Measurements from ENCODE around the gene RADX. TPM values are rescaled to one million over a fixed set of nuclear protein-coding genes. Genes with fewer than 3 reads are reported as not detected.
A peak's percentile ranks its signal among the peaks of the same experiment; 100 is the strongest.

Gene RADX
- total and polyA plus RNA-seq, 12 donors: 0.60 to 39.9 (median 4.2) TPM

DNA sequence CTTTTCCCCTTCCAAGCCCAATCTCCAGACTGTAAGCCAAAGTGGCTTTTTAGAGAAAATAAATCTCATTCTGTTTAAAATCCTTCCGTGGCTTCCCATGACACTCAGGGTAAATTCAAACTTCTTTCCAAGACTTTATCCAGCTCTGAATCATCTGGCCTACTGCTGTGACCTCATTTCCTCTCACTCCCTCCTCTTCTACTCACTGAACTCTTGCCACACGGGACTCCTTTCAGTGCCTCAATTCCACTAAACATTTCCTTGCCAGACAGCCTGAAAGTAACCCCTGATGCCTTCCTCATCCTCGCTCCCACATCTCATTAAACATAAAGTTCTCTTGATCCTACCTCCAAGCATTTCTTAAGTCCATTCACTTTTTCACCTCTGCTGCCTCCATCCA lies 86.9 kb downstream of the RADX start:
- Histone ChIP-seq H3K9me3 (replicated peaks in 1 of 3) (no peaks in the 10 kb centered on the region), H3K27me3 (peaks cover 15% of the 10 kb centered on the region), H3K36me3 (replicated peaks in 1 of 2) (no peaks in the 10 kb centered on the region), H3K4me3 (no peak overlapping the region), H3K4me1 (replicated peaks in 1 of 2) (no peaks in the 10 kb centered on the region), H3K27ac (no peak overlapping the region)
- no peak for DNase-seq
- 40 to 58% (median 52%) methylated on average over 3 of the region's 3 CpGs for WGBS, 4 donors
- intact Hi-C loops (cut with DNase I): no loop called here
- TF ChIP-seq, protein P1, sequence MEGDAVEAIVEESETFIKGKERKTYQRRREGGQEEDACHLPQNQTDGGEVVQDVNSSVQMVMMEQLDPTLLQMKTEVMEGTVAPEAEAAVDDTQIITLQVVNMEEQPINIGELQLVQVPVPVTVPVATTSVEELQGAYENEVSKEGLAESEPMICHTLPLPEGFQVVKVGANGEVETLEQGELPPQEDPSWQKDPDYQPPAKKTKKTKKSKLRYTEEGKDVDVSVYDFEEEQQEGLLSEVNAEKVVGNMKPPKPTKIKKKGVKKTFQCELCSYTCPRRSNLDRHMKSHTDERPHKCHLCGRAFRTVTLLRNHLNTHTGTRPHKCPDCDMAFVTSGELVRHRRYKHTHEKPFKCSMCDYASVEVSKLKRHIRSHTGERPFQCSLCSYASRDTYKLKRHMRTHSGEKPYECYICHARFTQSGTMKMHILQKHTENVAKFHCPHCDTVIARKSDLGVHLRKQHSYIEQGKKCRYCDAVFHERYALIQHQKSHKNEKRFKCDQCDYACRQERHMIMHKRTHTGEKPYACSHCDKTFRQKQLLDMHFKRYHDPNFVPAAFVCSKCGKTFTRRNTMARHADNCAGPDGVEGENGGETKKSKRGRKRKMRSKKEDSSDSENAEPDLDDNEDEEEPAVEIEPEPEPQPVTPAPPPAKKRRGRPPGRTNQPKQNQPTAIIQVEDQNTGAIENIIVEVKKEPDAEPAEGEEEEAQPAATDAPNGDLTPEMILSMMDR (IDR thresholded peaks at IDR 0.05): no peak
- TF ChIP-seq POLR2A (IDR thresholded peaks at IDR 0.05): no peak

DNA sequence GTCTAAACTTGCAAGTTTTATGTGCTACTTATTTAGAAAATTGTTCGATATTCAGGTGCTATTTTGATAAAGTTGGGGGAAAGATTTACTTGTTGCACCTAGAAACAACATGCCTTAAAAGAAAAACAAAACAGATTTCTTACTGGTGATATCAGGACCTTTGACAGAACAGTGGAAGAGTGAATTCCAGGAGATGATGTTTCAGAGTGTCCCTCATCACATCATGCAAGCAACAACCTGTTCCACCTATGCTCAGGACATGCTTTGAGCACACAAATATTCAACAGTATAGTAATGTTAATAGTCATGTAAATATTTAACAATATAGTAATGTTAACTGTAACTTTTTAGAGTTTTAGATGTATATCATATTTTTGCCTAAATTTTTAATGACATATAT lies 90.9 kb downstream of the RADX start:
- Histone ChIP-seq H3K4me3 (no peak overlapping the region), H3K27ac (no peak overlapping the region), H3K36me3 (replicated peaks in 1 of 2) (no peaks in the 10 kb centered on the region), H3K27me3 (peaks cover 8% of the 10 kb centered on the region), H3K4me1 (replicated peaks in 1 of 2) (no peaks in the 10 kb centered on the region), H3K9me3 (replicated peaks in 1 of 3) (no peaks in the 10 kb centered on the region)
- no peak for DNase-seq
- intact Hi-C loops (cut with DNase I): no loop called here
- no peak for TF ChIP-seq POLR2A (IDR thresholded peaks at IDR 0.05)
- TF ChIP-seq, protein P1 (IDR thresholded peaks at IDR 0.05): no peak
- 56 to 93% (median 80%) methylated on average over 1 of the region's 1 CpG for WGBS, 4 donors

- TF ChIP-seq POLR2A (IDR thresholded peaks at IDR 0.05): no peak
- TF ChIP-seq, protein P1 (IDR thresholded peaks at IDR 0.05): no peak
- intact Hi-C loops (cut with DNase I): no loop called here
- Histone ChIP-seq H3K4me1 (replicated peaks in 1 of 2) (no peaks in the 10 kb centered on the region), H3K36me3 (replicated peaks in 1 of 2) (no peaks in the 10 kb centered on the region), H3K27ac (no peak overlapping the region), H3K27me3 (no peaks in the 10 kb centered on the region), H3K4me3 (no peak overlapping the region), H3K9me3 (replicated peaks in 1 of 3) (no peaks in the 10 kb centered on the region)
- DNase-seq: no peak
- 88 to 98% (median 93%) methylated on average over 3 of the region's 3 CpGs for WGBS, 4 donors
Measured at GRCh38 chrX:106706466-106706865, 94.7 kb downstream of the RADX start.

DNA sequence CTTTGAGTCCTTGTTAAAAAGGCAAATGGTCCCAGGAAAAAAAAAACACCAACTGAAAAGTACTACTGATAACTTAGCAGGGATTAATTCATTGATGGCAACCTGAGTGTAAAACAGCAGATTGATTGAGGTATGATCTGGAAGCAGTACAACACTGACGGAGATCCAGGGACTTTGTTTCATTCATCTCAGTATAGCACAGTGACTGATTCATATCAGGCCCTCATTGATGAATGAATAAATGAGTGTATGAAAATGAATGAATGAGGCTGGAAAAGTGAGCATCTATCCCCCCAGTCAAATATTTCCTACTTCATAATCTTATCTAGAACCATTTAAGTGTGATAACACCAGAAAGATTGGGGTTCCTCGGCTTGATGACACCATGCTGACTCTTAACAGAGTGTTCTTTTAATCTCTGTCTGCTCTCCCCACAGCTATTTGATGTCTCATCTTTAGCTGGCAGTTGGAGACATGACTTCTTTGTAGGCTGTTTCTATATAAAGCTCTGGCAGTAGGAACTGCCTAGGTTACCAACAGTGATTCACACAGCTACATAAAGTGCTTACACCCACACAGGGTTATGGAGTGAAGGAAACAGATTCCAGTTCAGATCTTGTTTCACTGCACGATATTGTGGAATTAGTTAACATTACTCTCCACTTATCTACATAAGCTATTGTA lies 96.1 kb downstream of the RADX start:
- WGBS, 4 donors: 25 to 57% (median 37%) methylated on average over 3 of the region's 3 CpGs
- intact Hi-C loops (cut with DNase I): no loop called here
- DNase-seq: peak in 2 of 7 donors; percentile 16 to 23
- no peak overlapping the region for H3K27ac ChIP-seq
- no peak overlapping the region for H3K4me3 ChIP-seq
- H3K36me3 ChIP-seq (replicated peaks in 1 of 2): no peaks in the 10 kb centered on the region
- TF ChIP-seq, protein P1 (IDR thresholded peaks at IDR 0.05): no peak
- TF ChIP-seq POLR2A (IDR thresholded peaks at IDR 0.05): no peak
- H3K4me1 ChIP-seq (replicated peaks in 1 of 2): no peaks in the 10 kb centered on the region
- no peaks in the 10 kb centered on the region for H3K27me3 ChIP-seq
- no peaks in the 10 kb centered on the region for H3K9me3 ChIP-seq (replicated peaks in 1 of 3)
